ENCODE measurements around the gene USO1.
"Not testable (repeated sequence)": the region's sequence is repeated elsewhere in the genome, so short reads cannot be mapped to it uniquely, and the experiment has no call there.

USO1 gene, protein sequence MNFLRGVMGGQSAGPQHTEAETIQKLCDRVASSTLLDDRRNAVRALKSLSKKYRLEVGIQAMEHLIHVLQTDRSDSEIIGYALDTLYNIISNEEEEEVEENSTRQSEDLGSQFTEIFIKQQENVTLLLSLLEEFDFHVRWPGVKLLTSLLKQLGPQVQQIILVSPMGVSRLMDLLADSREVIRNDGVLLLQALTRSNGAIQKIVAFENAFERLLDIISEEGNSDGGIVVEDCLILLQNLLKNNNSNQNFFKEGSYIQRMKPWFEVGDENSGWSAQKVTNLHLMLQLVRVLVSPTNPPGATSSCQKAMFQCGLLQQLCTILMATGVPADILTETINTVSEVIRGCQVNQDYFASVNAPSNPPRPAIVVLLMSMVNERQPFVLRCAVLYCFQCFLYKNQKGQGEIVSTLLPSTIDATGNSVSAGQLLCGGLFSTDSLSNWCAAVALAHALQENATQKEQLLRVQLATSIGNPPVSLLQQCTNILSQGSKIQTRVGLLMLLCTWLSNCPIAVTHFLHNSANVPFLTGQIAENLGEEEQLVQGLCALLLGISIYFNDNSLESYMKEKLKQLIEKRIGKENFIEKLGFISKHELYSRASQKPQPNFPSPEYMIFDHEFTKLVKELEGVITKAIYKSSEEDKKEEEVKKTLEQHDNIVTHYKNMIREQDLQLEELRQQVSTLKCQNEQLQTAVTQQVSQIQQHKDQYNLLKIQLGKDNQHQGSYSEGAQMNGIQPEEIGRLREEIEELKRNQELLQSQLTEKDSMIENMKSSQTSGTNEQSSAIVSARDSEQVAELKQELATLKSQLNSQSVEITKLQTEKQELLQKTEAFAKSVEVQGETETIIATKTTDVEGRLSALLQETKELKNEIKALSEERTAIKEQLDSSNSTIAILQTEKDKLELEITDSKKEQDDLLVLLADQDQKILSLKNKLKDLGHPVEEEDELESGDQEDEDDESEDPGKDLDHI

GRCh38 chr4:75724066-75724866 lies at the start of gene USO1:
TSS of gene USO1 (plus strand) at chr4:75724577. CDS start at chr4:75724820, 243 bp downstream.
- DNase-seq, result peak; percentile 99

- no peak for DNase-seq
Observed at GRCh38 chr4:75675004-75675531, 49.3 kb upstream of the USO1 start.

DNA sequence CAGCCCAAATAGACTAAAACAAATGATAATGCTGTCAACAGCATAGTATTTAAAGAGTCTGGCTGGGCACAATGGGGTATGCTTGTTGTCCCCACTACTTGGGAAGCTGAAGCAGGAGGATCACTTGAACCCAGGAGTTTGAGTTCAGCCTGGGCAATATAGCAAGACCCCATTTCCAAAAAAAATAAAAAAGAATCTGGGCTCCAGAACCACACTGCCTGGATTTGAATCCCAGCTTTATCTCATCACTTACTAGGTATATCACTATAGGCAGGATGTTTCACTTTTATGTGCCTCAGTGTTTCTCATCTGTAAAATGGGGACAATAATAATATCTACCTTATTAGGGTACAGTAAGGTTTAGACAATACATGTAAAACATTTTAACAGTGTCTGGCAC lies 45.9 kb upstream of the USO1 start:
- no peak for DNase-seq

GRCh38 chr4:75678965-75679364 lies 45.4 kb upstream of the USO1 start:
- DNase-seq, result no peak

DNA sequence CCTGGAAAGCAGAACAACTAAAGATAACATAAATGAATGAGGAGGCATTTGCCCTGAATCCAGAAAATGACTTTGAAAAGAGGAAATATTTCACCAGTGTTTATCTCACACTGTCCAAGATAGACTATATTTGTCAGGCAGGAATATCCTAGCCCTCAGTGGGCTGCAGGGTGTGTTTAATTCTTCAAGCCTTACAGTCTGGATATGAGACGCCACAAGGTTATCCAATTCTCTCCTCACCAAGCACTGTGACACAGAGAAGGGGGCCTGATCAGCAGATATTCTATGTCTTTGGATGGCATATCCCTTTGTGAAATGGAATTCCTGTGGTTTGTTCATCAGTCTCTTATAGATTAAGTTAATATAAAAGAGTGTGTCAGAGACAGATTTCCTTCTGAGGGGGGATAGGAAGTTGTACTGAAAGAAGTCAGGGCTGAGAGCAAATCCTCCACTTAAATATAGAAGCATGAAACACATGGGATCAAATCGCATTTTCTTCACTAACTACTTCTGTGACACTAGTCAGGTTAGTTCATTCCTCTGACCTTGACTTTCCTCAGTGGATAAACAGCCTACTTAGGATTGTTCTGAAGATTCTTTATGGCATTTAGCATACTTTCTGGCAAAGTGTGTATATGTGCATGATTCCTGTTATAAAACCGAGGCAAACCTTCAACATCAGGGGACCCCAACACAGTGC lies 44.4 kb upstream of the USO1 start:
- no peak for DNase-seq

GRCh38 chr4:75683482-75684155 lies 40.8 kb upstream of the USO1 start:
- no peak for DNase-seq

DNA sequence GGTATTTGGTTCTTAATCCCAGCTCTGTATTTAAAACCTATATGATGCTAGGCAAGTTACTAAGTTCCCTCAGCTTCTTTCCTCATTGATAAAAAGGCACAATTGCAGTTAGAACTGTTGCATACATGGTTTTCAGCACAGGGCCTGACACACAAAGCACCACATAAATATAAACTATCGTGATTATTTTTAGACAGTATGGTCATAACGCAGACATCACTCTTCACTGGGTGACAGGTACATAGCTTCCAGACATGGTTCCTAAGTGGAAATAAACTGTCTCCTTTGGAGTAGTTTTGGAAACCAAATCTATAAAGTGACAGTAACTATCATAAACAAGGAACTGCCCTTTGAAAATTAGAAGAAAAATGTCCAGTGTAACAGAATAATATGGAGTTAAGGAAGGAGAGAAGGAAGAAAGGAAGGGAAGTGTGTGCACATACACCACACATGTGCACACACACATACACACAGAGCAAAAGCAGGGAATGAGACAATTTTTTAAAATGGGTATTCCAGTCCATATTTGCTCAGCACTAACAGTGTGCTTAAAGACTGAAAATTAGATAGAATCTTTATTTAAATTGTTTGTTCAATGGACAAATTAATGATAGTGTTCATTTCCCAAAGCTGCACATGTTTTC lies 38.7 kb upstream of the USO1 start:
- no peak for DNase-seq

GRCh38 chr4:75686346-75686745 lies 38.0 kb upstream of the USO1 start:
- peak; percentile 10 for DNase-seq

DNA sequence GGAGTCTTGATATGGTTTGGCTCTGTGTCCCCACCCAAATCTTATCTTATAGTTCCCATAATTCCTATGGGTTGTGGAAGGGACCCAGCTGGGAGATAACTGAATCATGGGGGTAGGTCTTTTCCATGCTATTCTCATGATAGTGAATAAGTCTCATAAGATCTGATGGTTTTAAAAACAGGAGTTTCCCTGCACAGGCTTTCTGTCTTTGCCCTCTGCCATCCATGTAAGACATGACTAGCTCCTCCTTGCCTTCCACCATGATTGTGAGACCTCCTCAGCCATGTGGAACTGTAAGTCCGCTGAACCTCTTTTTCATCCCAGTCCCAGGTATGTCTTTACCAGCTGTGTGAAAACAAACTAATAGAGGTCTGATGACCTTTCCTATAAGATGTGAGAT lies 37.3 kb upstream of the USO1 start:
- not testable (repeated sequence) for DNase-seq

DNA sequence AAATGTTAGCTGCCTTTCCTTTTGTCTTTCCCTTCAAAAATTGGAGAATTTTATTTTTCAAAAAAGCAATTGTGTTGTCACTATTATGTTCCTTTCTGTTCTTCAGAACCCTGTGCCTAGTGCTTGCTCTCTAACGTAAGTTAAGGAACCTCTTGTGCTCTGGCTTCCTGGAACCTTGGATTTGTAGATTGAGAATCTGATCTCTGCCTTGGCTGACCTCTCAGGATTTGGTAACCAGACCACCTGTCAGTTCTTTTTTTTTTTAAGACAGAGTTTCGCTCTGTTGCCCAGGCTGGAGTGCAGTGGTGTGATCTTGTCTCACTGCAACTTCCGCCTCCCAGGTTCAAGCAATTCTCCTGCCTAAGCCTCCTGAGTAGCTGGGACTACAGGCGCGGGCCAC lies 32.3 kb upstream of the USO1 start:
- DNase-seq, result not testable (repeated sequence)

DNA sequence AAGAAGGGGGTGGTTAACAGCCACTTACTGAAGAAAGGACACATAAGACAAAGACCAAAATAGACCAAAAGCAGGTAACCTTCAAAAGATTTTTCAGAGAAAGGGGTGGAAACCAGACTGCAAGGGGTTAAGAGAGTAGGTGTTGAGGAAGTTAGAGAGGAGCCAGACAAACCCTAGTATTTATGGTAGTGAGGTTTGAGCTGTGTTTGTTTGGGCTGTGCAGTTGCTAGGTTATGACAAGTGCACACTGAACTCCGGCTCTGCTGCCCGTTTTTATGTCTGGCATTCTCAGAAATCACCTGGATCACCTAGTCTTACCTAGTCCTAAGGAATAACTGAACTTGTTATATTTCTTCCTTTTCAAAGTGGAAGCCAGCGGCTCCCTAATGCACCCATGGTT lies 28.3 kb upstream of the USO1 start:
- peak; percentile 57 for DNase-seq

- no peak for DNase-seq
Observed at GRCh38 chr4:75696581-75696980, 27.8 kb upstream of the USO1 start.

- DNase-seq, result peak; percentile 42
Observed at GRCh38 chr4:75698162-75698962, 26.0 kb upstream of the USO1 start.

GRCh38 chr4:75698963-75699228 lies 25.5 kb upstream of the USO1 start:
- no peak for DNase-seq

DNA sequence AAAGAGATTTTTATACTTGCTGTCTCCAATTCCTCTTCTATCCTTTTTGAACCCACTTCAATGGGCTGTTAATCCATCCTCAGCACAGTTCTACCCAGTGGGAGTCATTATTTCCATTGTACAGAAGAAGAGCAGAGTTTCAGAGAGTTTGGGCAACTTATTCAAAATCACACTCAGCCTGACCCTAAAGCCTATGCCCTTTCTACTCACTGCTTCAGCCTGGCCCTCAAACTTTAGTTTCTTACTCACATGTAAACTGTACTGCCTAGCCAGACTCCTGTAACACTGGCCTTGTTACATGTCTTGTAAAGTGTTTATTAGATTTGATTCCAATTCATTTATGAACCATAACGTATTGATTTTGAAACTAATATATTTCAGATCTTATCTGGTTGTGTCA lies 25.1 kb upstream of the USO1 start:
- DNase-seq, result no peak

DNA sequence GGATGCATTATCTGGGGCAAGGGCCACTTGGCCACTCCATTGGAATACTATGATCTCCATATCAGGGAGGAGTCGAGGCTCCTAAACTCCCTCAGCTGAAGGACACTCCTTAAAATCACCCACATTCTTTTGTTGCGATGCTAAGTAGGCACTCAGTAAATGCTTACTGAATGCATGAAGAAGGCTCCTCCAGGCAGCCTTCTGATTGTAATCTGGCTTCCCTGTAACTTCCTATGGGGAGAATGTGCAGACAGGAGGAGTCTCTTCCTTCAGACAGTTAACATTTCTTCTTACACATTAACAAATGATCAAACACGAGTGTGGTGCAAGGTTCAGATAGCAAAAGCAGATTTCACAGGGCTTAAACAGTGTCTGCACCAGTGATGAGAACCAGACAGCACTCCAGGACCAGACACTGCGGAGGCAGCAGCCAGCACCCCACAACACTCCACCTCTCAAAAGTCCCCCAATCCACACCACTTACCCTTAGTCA lies 21.4 kb upstream of the USO1 start:
- DNase-seq, result no peak

DNA sequence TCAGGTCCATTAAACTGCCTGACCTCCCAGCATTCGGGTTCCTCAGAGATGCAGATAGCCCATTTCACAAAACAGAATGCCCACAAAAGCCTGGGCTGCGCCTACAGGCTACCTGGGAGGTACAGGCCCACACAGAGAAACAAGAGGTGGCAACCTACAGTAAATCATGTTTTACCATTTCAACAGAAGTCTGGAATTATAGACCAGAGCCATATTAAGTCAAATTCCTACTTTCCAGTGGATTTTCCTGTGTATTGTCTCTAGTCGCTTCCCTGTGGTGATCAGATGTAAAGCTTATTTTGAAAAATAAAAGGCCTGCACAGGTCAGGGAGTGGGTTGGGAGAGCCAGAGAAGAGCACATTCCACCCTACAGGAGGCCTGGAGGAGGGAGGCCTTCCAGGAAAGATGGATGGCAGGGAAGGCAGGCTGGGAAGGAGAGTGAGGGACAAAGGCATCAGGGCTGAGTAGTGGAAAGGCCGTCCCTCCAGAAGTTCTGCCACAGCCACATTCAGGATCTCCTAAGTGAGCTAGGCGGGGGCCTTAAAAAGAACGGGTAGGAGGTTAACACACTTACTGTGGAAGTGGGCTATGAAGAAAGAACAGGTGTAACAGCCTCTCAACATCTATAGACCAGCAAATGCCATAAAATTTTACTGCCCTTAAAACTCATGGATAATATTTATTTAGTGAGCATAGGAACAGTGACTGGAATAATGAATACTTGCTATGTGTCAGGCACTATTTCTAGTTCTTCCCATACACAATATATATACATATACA lies 19.0 kb upstream of the USO1 start:
- DNase-seq, result no peak

- DNase-seq, result peak; percentile 51
Observed at GRCh38 chr4:75708218-75708691, 16.1 kb upstream of the USO1 start.

DNA sequence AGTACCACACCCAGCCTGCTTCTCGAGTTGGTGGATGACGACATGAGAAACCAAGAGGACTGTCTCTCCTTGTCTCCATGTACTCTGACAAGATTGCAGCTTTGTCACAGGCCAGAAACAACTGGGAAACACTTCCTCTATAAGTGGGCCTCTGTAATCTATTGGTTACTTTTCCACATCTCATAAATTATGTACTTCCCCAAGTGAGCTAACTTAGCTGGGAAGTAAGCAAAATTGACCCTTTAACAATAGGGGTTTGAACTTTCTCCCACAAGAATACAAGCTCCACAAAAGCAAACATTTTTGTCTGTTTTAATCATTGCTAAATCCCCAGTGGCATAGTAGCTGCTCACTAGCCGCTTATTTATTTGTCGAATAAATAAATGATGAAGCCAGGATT lies 14.1 kb upstream of the USO1 start:
- DNase-seq, result no peak

Measured in CD4-positive, alpha-beta T cell treated with Interferon gamma for 1 hour (primary cell).